ENCODE data around the gene WDR70. TPM values are rescaled to one million over a fixed set of nuclear protein-coding genes. Genes with fewer than 3 reads are reported as not detected.
"Not testable (repeated sequence)": the region's sequence is repeated elsewhere in the genome, so short reads cannot be mapped to it uniquely, and the experiment has no call there.

Gene WDR70
- total RNA-seq, 1 donor from 2014 or later, result 34.5 TPM

DNA sequence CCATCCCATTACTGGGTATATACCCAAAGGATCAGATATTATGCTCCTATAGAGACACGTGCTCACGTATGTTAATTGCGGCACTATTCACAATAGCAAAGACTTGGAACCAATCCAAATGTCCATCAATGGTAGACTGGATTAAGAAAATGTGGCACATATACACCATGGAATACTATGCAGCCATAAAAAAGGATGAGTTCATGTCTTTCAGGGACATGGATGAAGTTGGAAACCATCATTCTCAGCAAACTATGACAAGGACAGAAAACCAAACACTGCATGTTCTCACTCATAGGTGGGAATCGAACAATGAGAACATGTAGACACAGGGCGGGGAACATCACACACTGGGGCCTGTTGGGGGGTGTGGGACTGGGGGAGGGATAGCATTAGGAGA, 315.2 kb downstream of the WDR70 start:
- not testable (repeated sequence) for DNase-seq

DNA sequence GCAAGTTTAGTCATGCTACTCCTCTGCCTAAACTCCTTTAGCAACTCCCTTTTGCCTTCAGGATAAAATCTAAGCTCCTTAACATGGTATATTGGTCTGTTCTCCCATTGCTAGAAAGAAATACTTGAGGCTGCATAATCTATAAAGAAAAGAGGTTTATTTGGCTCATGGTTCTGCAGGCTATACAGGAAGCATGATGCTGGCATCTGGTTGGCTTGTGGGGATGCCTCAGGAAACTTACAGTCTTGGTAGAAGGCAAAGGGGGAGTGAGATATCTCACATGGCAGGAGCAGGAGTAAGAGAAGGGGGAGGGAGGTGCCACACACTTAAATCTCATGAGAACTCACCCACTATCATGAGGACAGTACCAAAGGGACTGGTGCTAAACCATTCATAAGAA, 315.7 kb downstream of the WDR70 start:
- no peak for DNase-seq

DNA sequence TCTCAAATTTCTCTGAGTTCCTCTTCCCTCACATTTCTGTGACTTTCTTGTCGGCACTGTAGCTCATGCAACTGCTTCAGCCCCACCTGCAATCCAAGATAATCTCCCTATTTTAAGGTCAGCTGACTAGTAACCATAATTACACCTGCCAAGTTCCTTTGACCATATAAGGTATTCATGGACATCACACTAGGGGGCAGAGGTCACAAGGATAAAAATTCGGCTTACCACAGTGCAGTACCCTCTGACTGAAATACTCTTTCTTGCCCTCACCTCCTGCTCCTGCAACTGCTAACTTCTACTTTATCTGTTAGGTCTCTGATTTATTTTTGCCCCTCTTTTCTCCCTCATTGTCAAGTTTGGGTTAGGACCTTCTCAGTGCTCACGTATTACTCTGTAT, 316.5 kb downstream of the WDR70 start:
- no peak for DNase-seq

DNA sequence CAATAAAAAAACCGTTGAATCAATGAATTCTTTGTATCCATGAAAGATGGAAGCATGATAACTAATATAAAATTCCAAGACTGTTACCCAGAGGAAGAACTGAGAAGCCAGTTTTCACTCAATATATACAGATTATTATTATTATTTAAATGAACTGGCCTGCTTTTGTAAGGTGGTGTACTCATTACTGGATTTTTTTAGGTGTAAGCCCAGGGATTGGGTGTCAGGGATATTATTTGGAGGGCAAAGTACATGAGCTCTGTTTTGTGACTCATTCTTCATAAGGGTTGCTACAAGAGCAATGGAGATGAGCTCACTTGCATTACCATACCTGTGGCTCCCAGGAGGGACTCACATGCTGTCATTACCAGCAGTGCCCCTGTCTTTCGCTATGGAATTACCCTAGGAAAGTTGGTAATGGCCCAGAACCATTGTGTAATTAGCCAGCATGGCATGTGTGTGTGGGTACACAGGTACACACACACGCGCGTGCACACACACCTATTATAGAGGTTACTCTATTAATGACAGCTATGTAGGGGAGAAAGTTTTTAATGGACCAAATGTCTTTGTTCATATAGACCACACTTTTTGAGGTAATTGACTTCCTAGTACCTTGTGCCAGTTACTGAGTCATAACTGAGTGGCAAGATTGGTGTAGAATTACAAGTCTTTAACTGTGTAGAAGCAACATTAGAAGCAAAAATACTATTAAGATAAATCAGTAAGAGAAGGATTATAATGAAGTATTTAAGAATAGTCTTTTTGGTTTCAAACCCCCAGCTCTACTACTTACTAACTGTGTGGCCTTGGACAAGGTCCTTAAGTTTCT, 317.3 kb downstream of the WDR70 start:
- peak; percentile 17 for DNase-seq

DNA sequence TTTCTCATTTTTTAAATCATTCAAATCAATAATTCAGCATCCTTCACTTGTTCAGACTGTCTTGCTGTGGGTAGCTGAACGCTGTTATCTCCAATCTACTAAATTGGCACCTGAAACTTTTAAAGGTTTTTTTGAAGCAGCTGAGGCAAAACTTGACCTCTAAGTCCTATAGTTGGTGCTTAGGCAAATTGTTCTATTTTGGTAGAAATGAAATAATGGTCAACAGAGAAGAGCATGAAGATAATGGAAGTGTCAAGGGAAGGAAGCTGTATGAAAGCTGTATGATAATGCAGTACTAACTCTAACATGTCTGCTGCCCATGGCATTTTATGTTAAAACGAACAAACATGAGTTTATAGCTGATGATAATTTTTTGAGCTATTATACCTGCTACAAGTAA, 322.8 kb downstream of the WDR70 start:
- DNase-seq, result no peak

DNA sequence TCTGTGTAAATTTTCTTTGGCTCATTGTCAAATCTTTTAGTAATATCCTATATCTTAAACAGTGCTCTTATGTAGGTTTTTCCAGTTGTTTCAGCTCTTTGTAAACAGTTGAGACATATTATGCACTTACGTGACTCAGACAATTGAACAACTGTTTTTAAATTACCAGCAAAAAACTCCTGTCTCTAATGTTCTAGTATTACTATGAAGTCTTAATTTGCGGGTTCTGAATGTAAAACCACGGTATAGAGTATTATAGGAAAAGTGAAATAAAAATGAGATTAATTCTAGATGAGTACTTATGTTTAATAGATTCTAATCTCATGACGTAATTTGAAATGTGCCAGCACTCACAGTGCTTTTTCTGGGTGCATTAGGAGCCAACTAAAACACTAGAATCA, 324.7 kb downstream of the WDR70 start:
- DNase-seq, result peak; percentile 65

DNA sequence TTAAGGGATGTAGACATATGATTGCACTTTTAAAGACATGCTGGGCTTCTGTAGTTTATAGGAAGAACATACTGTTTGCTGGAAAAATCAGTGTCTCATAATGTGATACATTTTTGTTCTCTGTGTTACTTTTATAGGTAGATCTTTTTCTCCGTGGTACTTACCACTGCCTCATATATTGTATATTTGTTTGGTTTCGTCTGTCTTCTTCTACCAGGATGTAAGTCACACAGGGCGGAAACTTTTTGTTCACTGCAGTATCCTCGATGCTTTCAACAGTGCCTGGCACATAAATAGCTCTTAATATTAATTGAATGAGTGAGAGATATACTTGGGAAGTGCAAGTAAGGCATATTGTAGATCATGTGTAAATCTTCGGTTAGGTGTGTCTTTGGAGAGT, 325.3 kb downstream of the WDR70 start:
- peak; percentile 76 for DNase-seq

DNA sequence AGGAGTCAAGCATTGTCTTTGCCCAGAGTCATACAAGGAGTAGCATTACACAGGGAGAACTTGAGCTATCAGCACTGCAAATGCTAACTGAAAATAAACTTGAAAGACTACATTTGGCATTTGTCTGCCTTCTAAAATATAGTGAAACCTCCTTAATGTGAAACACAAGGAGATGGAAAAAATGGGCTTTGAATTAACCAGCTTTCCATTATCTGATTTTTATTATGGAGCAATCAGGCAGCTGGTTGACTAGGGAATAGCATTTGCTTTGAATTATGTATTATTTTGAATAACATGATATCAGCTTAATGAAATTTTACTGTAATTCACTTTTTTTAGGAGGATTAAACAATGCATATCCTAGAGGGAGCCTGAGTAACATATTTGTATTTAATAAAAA, 329.9 kb downstream of the WDR70 start:
- DNase-seq, result no peak

DNA sequence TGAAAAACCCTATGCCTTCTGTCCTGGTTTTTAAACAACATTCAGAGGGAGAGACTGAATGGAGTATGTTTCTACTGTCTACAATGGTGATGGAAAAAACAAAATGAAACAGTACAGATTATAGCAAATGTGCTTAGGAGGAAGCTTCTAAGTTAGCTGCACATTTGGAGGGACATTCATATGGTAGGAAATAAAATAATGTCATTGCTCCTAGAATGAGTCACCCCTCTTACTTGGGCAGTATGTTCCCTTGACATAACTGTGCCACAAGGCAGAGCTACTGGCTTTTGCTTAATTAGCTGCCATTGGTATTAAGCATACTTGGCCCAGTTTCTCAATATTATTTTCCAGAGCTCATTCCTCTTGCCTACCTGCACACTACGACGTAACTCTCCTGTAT, 331.8 kb downstream of the WDR70 start:
- DNase-seq, result no peak

DNA sequence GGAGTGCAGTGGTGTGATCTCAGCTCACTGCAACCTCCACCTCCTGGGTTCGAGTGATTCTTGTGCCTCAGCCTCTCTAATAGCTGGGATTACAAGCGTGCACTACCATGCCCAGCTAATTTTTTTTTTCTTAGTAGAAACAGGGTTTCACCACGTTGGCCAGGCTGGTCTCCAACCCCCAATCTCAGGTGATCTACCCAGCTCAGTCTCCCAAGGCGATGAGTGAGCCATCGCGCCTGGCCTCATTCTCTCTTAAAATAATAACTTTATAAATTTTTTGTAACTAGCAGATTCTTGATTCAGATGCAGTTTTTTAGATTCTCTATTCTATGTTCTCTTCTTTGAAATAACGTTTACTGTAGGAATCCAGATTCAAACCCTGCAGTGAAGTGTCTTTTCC, 333.6 kb downstream of the WDR70 start:
- DNase-seq, result no peak

DNA sequence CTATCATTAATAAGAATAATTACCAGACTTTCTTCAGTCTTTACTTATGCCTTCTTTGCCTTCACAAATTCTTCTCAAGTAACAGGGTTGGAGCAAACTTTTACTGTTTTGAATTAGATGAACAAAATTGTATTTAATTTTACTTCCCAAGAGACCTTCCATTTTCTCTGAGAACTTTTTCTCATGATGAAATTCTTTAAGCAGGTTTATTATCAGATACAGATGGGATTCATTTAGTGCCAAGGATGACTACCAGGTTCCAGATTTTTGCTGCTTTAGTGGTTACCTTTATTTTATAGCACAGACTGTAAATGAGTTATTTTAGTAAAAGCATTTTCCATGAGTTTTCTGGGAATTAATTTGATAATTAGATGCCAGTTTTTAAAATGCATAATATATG, 335.6 kb downstream of the WDR70 start:
- DNase-seq, result no peak

DNA sequence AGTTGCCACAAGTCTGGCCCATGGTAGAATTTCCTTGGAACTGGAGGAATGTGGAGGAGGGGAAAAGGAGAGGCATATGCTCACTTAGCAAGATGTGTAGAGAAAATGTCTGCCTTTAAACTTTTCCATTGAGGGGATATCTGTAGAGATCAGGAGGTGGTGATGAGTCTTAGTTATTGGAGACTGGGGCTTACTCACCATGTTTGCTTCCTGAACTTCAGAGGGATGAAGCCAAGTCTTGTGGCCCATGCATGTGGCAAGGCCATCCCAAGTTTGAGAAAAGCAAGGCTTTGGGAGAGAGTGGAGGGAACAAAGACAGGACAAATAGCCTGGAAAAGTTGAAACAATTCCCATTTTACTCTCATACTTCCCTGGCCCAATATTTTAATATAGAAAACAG, 336.2 kb downstream of the WDR70 start:
- DNase-seq, result peak; percentile 28

DNA sequence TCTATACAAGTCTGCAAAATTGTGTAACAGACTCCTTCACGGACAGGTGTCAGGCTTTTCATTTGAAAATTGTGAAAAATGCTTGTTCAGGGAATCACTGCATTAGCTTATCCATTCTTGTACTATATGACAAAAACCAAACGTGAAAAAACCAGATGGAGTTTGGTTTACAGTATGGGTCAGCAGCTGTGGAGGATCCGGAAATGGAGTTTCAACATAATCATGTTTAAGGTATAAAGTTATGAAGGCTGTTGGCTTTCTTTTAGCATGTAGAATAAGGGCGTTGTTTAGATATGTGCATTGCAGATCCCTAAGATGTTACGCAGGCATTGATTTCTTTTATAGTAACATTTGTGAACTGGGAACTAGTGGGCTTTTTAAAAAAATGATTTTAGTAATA, 336.9 kb downstream of the WDR70 start:
- no peak for DNase-seq

DNA sequence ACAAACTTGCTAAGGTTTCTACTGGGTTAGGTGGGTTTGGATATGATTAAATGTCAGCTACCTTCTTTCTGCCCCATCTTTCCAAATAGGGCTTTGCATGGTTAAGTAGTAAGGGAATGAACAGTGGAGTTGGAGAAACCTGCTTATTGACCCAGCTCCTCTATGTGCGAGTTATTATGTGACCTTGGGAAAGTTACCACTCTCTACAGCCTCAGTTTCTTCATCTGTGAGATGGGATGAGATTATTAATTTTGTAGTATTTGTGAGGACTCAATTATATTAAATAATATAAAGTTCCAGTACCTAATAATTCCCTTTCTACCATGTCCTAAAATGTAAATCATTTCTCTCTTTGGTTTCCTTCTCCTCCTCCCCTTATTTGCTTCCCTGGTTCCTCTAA, 337.3 kb downstream of the WDR70 start:
- no peak for DNase-seq

DNA sequence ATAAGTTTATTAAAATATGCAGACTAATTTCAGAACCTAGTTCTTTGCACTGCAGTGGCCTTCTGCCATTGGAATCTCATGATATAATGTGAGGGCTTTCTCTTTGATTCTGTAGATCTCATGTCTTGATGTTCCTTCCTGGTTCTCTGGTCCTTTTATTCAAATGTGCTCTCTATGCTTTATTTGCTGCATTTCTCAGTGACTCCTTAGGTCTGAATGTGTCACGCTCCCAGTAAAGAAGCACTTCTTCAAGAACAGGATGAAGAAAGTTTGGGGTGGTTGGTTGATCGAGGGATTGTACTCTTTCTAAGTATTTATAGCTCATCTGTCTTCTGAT, 338.1 kb downstream of the WDR70 start:
- no peak for DNase-seq

DNA sequence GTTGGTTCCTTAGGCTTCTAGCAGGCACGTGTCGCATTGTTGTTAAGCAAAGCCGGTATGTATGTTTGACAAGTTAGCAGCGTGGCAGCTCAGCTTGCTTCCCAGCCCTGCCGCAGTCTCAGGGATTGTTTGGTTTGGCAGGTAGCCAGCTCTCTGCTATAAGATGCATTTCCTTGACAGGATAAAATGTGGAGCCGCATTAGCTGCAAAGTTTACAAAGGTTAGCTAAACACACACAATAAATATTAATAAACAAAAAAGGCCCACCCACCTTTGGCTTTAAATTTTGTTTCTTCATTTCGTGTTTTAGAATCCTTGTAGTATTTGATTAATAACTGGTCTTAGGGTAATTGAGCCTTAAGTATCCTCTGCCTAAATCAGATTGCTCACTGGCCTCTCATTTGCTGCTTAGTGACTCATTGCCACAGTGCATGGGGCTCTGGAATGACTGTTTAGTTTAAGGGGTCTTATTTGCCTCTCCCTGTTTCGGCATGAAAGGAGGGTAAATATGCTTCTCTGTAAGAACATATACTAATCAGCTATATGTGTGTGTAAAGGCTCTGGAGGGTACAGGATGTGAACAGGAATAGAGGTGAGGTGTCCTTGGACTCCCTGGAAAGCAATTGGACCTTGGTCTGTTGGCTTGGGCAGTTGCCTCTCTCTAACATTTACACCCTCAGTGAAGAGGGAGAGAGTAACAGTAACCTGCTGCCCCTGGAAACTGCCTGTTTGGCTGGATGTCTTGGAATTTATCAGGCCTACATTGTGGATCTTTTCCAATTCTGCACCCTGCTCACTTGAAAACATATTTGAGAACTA, 338.7 kb downstream of the WDR70 start:
- peak; percentile 97 for DNase-seq

DNA sequence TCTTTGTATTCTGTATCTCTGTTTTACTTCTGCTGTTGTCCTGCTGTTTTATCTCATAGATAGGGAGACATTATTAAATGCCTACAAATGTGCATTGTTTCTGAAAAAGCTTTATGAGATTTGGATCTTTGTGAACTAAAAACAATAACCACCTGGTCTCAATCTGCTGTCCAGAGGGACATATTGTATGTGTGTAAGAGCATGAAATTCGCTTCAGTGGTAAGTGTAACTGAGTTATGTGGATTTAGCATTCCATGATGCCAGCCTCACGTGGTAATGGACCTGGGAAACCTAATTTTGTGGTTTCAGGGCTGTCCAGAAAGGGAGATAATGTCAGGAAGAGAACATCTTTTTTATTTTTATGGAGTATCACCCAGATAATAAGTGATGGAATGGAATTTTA, 341.4 kb downstream of the WDR70 start:
- no peak for DNase-seq

DNA sequence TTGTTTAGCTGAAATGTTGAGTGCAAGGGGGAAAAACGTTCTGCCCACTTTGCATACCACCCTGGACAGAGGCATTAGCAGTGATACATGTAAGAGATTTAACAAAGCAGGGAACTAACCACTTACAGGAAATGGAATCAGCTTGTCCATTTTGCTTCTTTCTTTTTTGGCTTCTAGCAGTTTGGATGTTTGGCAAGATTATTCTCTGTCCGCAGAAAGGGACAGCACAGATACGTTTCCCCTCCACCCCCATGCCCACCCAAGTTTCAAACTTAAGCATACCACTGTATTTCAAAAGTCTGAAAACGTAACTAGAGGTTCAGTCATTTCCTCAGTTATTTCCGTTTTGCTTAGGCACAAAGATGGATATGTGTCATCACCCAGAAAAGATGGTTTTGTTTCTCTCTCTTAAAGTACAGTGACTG, 342.3 kb downstream of the WDR70 start:
- DNase-seq, result peak; percentile 78

DNA sequence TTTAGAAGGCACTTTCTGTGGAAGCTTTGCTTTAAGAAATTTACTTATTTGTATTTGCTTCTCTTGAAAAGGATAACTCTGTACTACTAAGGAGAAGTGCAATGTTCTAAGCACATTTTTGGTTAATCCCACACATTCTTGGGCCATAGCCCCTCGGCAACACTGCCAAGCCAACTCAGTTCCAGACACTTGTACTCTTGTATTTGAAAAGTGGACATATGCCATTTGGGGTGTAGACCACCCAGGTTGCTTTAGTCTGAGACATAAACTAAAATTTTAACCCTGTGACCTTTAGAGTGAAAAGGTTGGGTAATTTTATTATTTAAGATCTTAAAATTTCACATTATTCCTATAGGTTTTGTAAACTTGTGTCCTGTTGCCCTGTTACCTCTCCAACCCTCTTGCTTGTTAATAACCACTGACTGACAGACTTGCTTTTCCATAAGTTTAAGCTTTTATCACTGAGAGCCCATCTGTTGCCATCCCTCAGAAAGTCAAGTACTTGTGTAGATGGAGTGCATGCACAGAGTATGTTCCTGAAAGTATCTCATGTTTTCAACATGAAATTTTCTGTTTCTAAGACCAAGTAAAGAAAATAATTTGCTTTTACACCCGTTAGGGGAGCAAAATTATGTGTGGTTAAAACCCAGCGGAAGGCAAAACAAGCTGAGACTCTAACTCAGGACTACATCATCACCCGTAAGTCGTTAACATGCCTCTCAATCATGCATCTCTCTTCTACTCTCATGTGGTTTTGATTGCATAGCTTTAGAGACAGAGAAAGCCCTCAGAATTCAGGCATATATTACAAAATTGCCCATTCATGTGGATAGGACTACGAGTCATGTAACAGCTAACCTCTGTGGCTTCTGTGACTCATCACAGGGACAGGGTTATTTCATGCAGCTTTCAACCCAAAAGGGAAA, 343.4 kb downstream of the WDR70 start:
- DNase-seq, result no peak

DNA sequence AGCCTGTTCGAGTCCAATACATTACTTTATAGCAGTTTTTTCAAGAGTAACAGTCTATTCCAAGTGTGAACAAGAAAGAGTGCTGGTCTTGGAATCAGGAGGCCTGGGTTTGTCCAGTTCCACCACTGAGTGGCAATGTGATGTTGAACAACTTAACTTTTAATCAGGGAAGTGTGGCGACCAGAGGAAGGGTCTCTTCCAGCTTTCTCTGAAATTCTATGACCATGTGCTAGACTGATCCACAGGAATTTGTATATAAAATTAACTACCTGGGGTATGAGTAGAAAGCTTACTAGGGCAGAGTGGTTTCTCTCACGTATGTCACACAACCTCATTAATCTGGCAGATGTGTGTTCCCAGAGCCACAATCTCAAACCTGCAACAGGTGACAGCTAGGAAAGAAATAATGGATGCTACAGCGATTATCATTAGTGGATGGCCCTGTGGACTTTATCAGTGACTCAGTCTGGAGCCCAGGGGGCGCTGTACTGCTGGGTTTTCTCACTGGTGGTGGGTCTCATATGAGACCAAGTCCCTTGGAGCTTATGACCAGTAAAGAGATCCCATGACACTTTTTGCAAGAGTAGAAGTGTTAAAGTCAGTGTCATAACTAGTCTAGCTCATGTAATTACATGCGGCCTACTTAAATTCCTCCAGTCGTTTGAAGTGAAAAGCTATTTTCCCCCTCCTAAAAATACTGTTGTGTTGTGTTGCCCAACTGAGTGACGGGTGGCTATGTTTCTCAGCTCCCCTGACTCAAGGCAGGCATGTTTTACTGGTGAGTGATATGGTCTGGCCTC, 344.2 kb downstream of the WDR70 start:
- peak; percentile 28 for DNase-seq

DNA sequence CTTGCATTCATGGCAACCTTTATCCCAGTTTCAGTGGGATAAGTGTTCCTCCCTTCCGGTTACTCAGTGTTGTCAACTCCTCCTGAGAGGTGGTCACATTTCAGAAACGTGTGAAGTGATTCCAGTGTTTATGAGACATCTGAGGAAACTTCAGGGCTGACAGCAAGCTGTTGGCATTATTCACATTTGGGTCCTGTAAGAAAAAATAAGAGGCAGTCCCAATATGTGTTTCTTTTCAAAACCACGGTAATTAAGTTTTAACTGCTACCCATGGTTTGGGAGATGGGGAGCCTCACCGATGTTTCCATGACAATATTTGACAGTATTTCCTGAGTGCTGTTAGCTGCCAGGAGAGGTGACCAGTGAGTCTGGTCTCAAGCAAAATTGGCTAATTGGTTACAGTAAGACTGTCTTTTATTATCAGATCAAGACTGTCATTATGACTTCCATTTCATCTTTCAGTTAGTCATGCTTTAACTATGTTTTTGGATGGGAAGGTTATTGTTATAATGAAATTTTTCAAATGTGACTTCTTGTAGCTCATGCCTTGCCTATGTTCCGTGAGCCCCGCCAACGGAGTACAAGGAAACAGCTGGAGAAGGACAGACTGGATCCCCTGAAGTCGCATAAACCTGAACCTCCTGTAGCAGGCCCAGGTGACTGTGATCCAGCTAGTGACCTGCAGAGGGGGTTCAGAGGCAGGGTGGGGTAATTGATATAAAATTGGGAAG, 345.4 kb downstream of the WDR70 start:
- DNase-seq, result no peak
